ENCODE measurements around the gene SHQ1.

DNA sequence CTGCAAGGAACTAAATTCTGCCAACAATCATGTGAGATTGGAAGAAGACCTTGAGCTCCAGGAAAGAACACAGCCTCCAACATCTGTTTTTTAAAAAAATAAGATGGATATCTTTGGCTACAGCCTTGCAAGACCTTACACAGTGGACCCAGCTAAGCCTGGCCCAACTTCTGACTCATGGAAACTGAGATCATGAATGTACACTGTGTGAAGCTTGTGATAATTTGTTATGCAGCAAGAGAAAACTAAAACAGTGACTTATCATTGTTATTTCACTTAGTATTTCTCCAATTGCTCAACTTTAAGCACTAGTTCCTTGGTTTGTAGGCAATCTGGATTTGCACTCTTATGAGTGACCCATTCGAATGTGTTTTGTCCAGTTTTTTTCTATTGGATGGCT is 29.3 kb downstream of the SHQ1 start:
- TF ChIP-seq, protein P1, sequence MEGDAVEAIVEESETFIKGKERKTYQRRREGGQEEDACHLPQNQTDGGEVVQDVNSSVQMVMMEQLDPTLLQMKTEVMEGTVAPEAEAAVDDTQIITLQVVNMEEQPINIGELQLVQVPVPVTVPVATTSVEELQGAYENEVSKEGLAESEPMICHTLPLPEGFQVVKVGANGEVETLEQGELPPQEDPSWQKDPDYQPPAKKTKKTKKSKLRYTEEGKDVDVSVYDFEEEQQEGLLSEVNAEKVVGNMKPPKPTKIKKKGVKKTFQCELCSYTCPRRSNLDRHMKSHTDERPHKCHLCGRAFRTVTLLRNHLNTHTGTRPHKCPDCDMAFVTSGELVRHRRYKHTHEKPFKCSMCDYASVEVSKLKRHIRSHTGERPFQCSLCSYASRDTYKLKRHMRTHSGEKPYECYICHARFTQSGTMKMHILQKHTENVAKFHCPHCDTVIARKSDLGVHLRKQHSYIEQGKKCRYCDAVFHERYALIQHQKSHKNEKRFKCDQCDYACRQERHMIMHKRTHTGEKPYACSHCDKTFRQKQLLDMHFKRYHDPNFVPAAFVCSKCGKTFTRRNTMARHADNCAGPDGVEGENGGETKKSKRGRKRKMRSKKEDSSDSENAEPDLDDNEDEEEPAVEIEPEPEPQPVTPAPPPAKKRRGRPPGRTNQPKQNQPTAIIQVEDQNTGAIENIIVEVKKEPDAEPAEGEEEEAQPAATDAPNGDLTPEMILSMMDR (IDR thresholded peaks at IDR 0.05) = no peak
- TF ChIP-seq POLR2AphosphoS5 (IDR thresholded peaks at IDR 0.05) (no peak), EP300 (IDR thresholded peaks at IDR 0.05) (no peak), POLR2A (IDR thresholded peaks at IDR 0.05; ENCODE audit: low read depth) (no peak)

All from esophagus muscularis mucosa (tissue), 4 donors.